ENCODE data around the gene BICRAL. TPM values are rescaled to one million over a fixed set of nuclear protein-coding genes. Genes with fewer than 3 reads are reported as not detected.
"Not testable (repeated sequence)": the region's sequence is repeated elsewhere in the genome, so short reads cannot be mapped to it uniquely, and the experiment has no call there.

The BICRAL gene
- total RNA-seq, 1 experiment from 2014 or later: 3.7 TPM

GRCh38 chr6:42834056-42834455, 52.2 kb downstream of the BICRAL start:
- DNase-seq (ENCODE audit: low spot score): no peak

GRCh38 chr6:42841844-42842584, 60.2 kb downstream of the BICRAL start:
- DNase-seq (ENCODE audit: low spot score): no peak

- DNase-seq (ENCODE audit: low spot score): no peak
These were observed 63.5 kb downstream of the BICRAL start for GRCh38 chr6:42845327-42845694.

GRCh38 chr6:42846505-42846904, 64.7 kb downstream of the BICRAL start:
- DNase-seq (ENCODE audit: low spot score): no peak

GRCh38 chr6:42848700-42849099, 66.8 kb downstream of the BICRAL start:
- DNase-seq (ENCODE audit: low spot score): no peak

- no peak for DNase-seq (ENCODE audit: low spot score)
These were observed 69.7 kb downstream of the BICRAL start for GRCh38 chr6:42851599-42851998.

GRCh38 chr6:42860036-42860435, 78.2 kb downstream of the BICRAL start:
- DNase-seq (ENCODE audit: low spot score): no peak

- no peak for DNase-seq (ENCODE audit: low spot score)
These were observed 78.6 kb downstream of the BICRAL start for GRCh38 chr6:42860481-42860880.

- no peak for DNase-seq (ENCODE audit: low spot score)
These were observed 82.8 kb downstream of the BICRAL start for GRCh38 chr6:42864602-42865001.

GRCh38 chr6:42870145-42870936, 88.5 kb downstream of the BICRAL start:
- no peak for DNase-seq (ENCODE audit: low spot score)

- DNase-seq (ENCODE audit: low spot score): no peak
These were observed 89.9 kb downstream of the BICRAL start for GRCh38 chr6:42871711-42872110.

- DNase-seq (ENCODE audit: low spot score): no peak
These were observed 91.5 kb downstream of the BICRAL start for GRCh38 chr6:42873313-42873712.

- DNase-seq (ENCODE audit: low spot score): no peak
These were observed 95.8 kb downstream of the BICRAL start for GRCh38 chr6:42877695-42878094.

- peak; percentile 89 for DNase-seq (ENCODE audit: low spot score)
These were observed 97.8 kb downstream of the BICRAL start, which contains the start of gene RPL7L1 for GRCh38 chr6:42879372-42880239. Gene RPL7L1, plus strand, starts transcription at chr6:42879616. Its CDS starts 295 bp downstream, at chr6:42879911.

GRCh38 chr6:42880240-42880817, 98.5 kb downstream of the BICRAL start:
- DNase-seq (ENCODE audit: low spot score): not testable (repeated sequence)

GRCh38 chr6:42880871-42881270, 99.0 kb downstream of the BICRAL start:
- not testable (repeated sequence) for DNase-seq (ENCODE audit: low spot score)

GRCh38 chr6:42885702-42886101, 103.8 kb downstream of the BICRAL start:
- no peak for DNase-seq (ENCODE audit: low spot score)

GRCh38 chr6:42888201-42888600, 106.3 kb downstream of the BICRAL start:
- not testable (repeated sequence) for DNase-seq (ENCODE audit: low spot score)

GRCh38 chr6:42889815-42890214, 108.0 kb downstream of the BICRAL start:
- DNase-seq (ENCODE audit: low spot score): no peak

- peak; percentile 80 for DNase-seq (ENCODE audit: low spot score)
These were observed 108.7 kb downstream of the BICRAL start for GRCh38 chr6:42890311-42891198.
